Measurements from ENCODE around the gene MSRB1.

DNA sequence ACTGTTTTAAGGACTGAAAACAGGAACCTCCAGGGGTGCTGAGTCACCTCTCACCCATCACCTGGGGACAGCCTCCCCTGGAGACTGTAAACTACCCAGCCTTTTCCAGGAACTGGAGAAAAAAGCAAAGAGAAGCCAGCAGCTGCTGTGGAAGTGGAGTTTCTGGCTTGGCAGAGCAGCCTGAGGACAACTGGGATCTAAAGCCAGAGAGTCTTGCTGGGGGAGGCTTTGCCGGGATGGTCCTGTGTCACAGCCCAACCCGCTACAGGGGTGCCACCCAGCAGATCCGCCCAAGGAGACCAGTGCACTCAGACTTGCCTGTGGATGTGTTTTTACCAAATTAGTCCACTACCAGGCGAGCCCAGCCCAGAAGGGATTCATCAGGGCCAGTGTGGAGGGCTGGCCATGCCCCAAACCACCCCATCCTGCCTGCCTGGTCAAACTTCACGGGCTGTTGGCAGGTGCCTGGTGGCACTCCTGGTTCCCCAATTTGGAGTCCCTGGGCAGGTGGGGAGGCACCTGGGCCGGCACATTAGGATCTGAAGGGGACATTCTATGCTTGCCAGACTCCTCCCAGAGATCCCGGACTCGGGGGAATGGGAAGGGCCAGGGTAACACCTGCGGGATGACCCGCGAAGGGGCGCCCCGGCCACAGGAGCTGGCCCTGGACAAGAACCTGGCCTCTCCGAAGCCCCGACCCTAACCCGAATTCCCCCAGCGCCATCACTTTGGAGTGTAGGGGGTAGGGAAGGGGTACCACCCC is 771 bp downstream of the MSRB1 start:
- TF ChIP-seq, protein P1, sequence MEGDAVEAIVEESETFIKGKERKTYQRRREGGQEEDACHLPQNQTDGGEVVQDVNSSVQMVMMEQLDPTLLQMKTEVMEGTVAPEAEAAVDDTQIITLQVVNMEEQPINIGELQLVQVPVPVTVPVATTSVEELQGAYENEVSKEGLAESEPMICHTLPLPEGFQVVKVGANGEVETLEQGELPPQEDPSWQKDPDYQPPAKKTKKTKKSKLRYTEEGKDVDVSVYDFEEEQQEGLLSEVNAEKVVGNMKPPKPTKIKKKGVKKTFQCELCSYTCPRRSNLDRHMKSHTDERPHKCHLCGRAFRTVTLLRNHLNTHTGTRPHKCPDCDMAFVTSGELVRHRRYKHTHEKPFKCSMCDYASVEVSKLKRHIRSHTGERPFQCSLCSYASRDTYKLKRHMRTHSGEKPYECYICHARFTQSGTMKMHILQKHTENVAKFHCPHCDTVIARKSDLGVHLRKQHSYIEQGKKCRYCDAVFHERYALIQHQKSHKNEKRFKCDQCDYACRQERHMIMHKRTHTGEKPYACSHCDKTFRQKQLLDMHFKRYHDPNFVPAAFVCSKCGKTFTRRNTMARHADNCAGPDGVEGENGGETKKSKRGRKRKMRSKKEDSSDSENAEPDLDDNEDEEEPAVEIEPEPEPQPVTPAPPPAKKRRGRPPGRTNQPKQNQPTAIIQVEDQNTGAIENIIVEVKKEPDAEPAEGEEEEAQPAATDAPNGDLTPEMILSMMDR (IDR thresholded peaks at IDR 0.05), result no peak
- peak; percentile 21 to 69 (median 67) for TF ChIP-seq POLR2A (IDR thresholded peaks at IDR 0.05)
